ENCODE results near the gene IGFN1.

- TF ChIP-seq, protein P1, sequence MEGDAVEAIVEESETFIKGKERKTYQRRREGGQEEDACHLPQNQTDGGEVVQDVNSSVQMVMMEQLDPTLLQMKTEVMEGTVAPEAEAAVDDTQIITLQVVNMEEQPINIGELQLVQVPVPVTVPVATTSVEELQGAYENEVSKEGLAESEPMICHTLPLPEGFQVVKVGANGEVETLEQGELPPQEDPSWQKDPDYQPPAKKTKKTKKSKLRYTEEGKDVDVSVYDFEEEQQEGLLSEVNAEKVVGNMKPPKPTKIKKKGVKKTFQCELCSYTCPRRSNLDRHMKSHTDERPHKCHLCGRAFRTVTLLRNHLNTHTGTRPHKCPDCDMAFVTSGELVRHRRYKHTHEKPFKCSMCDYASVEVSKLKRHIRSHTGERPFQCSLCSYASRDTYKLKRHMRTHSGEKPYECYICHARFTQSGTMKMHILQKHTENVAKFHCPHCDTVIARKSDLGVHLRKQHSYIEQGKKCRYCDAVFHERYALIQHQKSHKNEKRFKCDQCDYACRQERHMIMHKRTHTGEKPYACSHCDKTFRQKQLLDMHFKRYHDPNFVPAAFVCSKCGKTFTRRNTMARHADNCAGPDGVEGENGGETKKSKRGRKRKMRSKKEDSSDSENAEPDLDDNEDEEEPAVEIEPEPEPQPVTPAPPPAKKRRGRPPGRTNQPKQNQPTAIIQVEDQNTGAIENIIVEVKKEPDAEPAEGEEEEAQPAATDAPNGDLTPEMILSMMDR (IDR thresholded peaks at IDR 0.05; ENCODE audit: borderline replicate concordance, extremely low read depth, low read length, poor library complexity, severe bottlenecking) = no peak
- TF ChIP-seq EZH2 (IDR thresholded peaks at IDR 0.05; ENCODE audit: borderline replicate concordance, low read depth, low read length, severe bottlenecking) = no peak
These were observed 77.0 kb downstream of the IGFN1 start for GRCh38 chr1:201267481-201268229.
